ENCODE results near the gene CCND1. TPM values are rescaled to one million over a fixed set of nuclear protein-coding genes. Genes with fewer than 3 reads are reported as not detected.
A peak's percentile ranks its signal among the peaks of the same experiment; 100 is the strongest.
"Not testable (repeated sequence)": the region's sequence is repeated elsewhere in the genome, so short reads cannot be mapped to it uniquely, and the experiment has no call there.

The CCND1 gene
- total and polyA plus RNA-seq, 9 of the 15 experiments (the other 6 are each of a cell fraction or from before 2014, with no cell fraction given) = 0.04 to 23.3 (median 3.8) TPM

- H2AFZ ChIP-seq (ENCODE audit: low read depth, low read length); BruUV-seq (replicated peaks); POLR2A ChIA-PET; H3K79me2 ChIP-seq (ENCODE audit: control insufficient read depth, insufficient read depth, low read length); H3K36me3 ChIP-seq (ENCODE audit: control insufficient read depth, insufficient read depth, low read length); H3K9ac ChIP-seq (ENCODE audit: insufficient read depth in 1 of 2, low read depth in 2 of 2, low read length in 2 of 2); H3K9me1 ChIP-seq (ENCODE audit: control insufficient read depth, insufficient read depth, low read length); H3K4me2 ChIP-seq (ENCODE audit: insufficient read depth, low read length); H3K9me3 ChIP-seq (replicated peaks; ENCODE audit: control insufficient read depth, insufficient read depth, low read depth, low read length); CTCF ChIA-PET (ENCODE audit: low intra/inter-chr PET ratio); H3K27ac ChIP-seq (ENCODE audit: extremely low read depth, low read depth, low read length); H3K27me3 ChIP-seq (ENCODE audit: control insufficient read depth in 2 of 2, insufficient read depth in 2 of 2, low read length in 2 of 2); ATAC-seq; H4K20me1 ChIP-seq (replicated peaks; ENCODE audit: control insufficient read depth, insufficient read depth, low read length); H3K4me3 ChIP-seq; TF ChIP-seq ATF3 (CRISPR knock-in tag; conservative IDR thresholded peaks at IDR 0.05): not testable (repeated sequence)
- FAIRE-seq = peak; percentile 70
- in situ Hi-C loops (cut with MboI) (loop anchor here (10.0 kb wide), 1 partner anchor 197 kb away; no protein-coding TSS in a partner anchor), intact Hi-C loops (cut with micrococcal nuclease) (loop anchor here (5.0 kb wide), 2 partner anchors 154 to 509 kb away; no protein-coding TSS in a partner anchor)
- WGBS (ENCODE audit: insufficient coverage, low coverage, missing lambda C conversion rate) = 3% methylated on average over 5 of the region's 5 CpGs
- peaks cover 3 to 16% of the 10 kb centered on the region in 2 experiments; a peak in 4 of 5 replicates for H3K4me1 ChIP-seq (replicated peaks in 1 of 2; ENCODE audit: control insufficient read depth in 2 of 2, insufficient read depth in 2 of 2, low read length in 2 of 2)
- peak in 1 of 4 experiments; percentile 40 for DNase-seq (ENCODE audit: extremely low read depth in 1 of 4, low spot score in 3 of 4)
- TF ChIP-seq BACH1 (tag; IDR thresholded peaks at IDR 0.05) = peak; percentile 49; the same call in 1 of the 2 replicates
- peak; percentile 59; the same call in 1 of the 2 replicates for TF ChIP-seq ZEB2 (IDR thresholded peaks at IDR 0.05)
- TF ChIP-seq NFE2L1 (tag; IDR thresholded peaks at IDR 0.05; ENCODE audit: borderline replicate concordance, low read depth) = peak; percentile 88
- peak in 1 of 2 experiments; percentile 36 for TF ChIP-seq E2F6 (IDR thresholded peaks at IDR 0.05; ENCODE audit: borderline replicate concordance in 1 of 2, extremely low read depth in 1 of 2, insufficient read depth in 1 of 2, insufficient read length in 1 of 2, low read depth in 1 of 2, low read length in 1 of 2, poor library complexity in 1 of 2, severe bottlenecking in 1 of 2)
- TF ChIP-seq MAX (CRISPR knock-in tag; IDR thresholded peaks at IDR 0.05) = peak; percentile 63
- peak; percentile 58; the same call in 1 of the 2 replicates for TF ChIP-seq DPF2 (IDR thresholded peaks at IDR 0.05)
- 0 out of 2 replicates have a peak, but pooled peaks have one; percentile 22 for TF ChIP-seq BCOR (IDR thresholded peaks at IDR 0.05)
- peak; percentile 61 for TF ChIP-seq ATF3 (IDR thresholded peaks at IDR 0.05)
- peak; percentile 65 for TF ChIP-seq L3MBTL2 (IDR thresholded peaks at IDR 0.05)
Observed at GRCh38 chr11:69687969-69688771, 47.2 kb downstream of the CCND1 start.
